Activated CD4-positive, alpha-beta T cell treated with anti-CD3 and anti-CD28 coated beads, Interleukin-2, amount 10 ng/mL, durations not matched to agents 7 days and 5 days (primary cell): ENCODE data around the gene DCST1. TPM values are rescaled to one million over a fixed set of nuclear protein-coding genes. Genes with fewer than 3 reads are reported as not detected.

Experiments used
- CTCF ChIA-PET: fragments of 350-600 bp; sonication (Branson Sonifier 250); formaldehyde crosslinking; loops from one replicate; lab custom pipeline; 2021; ENCODE audit warnings: antibody characterized with exemption; lab: Charles Lee
- POLR2A ChIA-PET: fragments of 350-600 bp; sonication (Branson Sonifier 250); formaldehyde crosslinking; loops from one replicate; lab custom pipeline; 2021; ENCODE audit warnings: antibody characterized with exemption; lab: Charles Lee
- DNase-seq: peaks from one replicate; pipeline ENCODE4 v3.0.0-alpha.2; 2020
- H3K27ac Mint-ChIP-seq: one replicate; pipeline ENCODE4 v1.8.0; 2021; ENCODE audit warnings: mild to moderate bottlenecking, moderate library complexity, mixed read lengths
- H3K27me3 Mint-ChIP-seq: one replicate; pipeline ENCODE4 v1.8.0; 2021; ENCODE audit warnings: mixed read lengths
- H3K36me3 Mint-ChIP-seq: one replicate; pipeline ENCODE4 v1.8.0; 2021; ENCODE audit warnings: low read depth, mixed read lengths
- H3K4me1 Mint-ChIP-seq: one replicate; pipeline ENCODE4 v1.8.0; 2021; ENCODE audit warnings: mixed read lengths
- H3K4me3 Mint-ChIP-seq: one replicate; pipeline ENCODE4 v1.8.0; 2021; ENCODE audit warnings: mild to moderate bottlenecking, moderate library complexity, mixed read lengths
- H3K9me3 Mint-ChIP-seq: one replicate; pipeline ENCODE4 v1.8.0; 2021; ENCODE audit warnings: mixed read lengths
- total RNA-seq, 2 experiments: library from RNA; stranded (reverse); gene quantifications; one replicate each; pipeline ENCODE4 v1.2.3, GENCODE V29; 2021

The DCST1 gene
- total RNA-seq, 2 experiments from 2014 or later, result not detected

- POLR2A ChIA-PET, result interaction anchor here (0.6 kb wide), 1 partner anchor 397 kb away, joined by 3 read pairs; no protein-coding TSS in a partner anchor
- H3K4me1 Mint-ChIP-seq, result peaks cover 36% of the 10 kb centered on the region
- H3K27ac Mint-ChIP-seq, result peak overlapping the region; percentile 14
- H3K36me3 Mint-ChIP-seq, result peaks cover 9% of the 10 kb centered on the region
- CTCF ChIA-PET, result interaction anchor here (0.6 to 2.8 kb wide), 8 partner anchors 11 to 142 kb away, joined by 3 to 11 read pairs (median 4); partner anchors contain the start of gene KRTCAP2
- no peak for DNase-seq
- no peaks in the 10 kb centered on the region for H3K9me3 Mint-ChIP-seq
- H3K27me3 Mint-ChIP-seq, result no peaks in the 10 kb centered on the region
- H3K4me3 Mint-ChIP-seq, result peak overlapping the region; percentile 91
Observed at GRCh38 chr1:155064832-155065429, 31.3 kb downstream of the DCST1 start.

- DNase-seq, result no peak
- Mint-ChIP-seq H3K4me3 (no peak overlapping the region), H3K27me3 (peaks cover 3% of the 10 kb centered on the region), H3K27ac (no peak overlapping the region), H3K9me3 (no peaks in the 10 kb centered on the region), H3K36me3 (peaks cover 12% of the 10 kb centered on the region), H3K4me1 (peaks cover 38% of the 10 kb centered on the region)
- ChIA-PET POLR2A (no interaction called here), CTCF (interaction anchor here (0.7 to 2.4 kb wide), 6 partner anchors 11 to 101 kb away, joined by 3 to 10 read pairs (median 5); partner anchors contain the start of gene EFNA3)
Observed at GRCh38 chr1:155066777-155067176, 33.2 kb downstream of the DCST1 start.

DNA sequence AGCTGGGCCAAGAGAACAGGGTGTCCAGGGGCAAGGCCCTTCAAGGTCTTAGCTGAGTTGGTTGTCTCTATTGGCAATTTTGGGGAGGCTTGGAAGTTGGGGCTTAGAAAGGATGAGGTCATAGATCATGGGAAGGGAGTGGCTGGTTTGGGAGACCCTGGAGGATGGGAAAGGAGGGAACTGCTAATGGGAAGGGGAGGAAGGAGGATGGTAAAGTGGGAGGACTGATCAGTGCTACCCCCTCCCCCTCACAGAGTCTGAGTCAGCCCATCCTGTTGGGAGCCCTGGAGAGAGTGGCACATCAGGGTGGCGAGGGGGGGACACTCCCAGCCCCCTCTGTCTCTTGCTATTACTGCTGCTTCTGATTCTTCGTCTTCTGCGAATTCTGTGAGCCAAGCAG is 35.0 kb downstream of the DCST1 start:
- POLR2A ChIA-PET, result no interaction called here
- CTCF ChIA-PET, result interaction anchor here (1.2 to 2.7 kb wide), 3 partner anchors 15 to 23 kb away, joined by 3 to 14 read pairs (median 3); no protein-coding TSS in a partner anchor
- DNase-seq, result no peak
- H3K4me3 Mint-ChIP-seq, result no peak overlapping the region
- peaks cover 12% of the 10 kb centered on the region for H3K36me3 Mint-ChIP-seq
- H3K9me3 Mint-ChIP-seq, result no peaks in the 10 kb centered on the region
- no peak overlapping the region for H3K27ac Mint-ChIP-seq
- H3K4me1 Mint-ChIP-seq, result peaks cover 43% of the 10 kb centered on the region
- H3K27me3 Mint-ChIP-seq, result peaks cover 6% of the 10 kb centered on the region

DNA sequence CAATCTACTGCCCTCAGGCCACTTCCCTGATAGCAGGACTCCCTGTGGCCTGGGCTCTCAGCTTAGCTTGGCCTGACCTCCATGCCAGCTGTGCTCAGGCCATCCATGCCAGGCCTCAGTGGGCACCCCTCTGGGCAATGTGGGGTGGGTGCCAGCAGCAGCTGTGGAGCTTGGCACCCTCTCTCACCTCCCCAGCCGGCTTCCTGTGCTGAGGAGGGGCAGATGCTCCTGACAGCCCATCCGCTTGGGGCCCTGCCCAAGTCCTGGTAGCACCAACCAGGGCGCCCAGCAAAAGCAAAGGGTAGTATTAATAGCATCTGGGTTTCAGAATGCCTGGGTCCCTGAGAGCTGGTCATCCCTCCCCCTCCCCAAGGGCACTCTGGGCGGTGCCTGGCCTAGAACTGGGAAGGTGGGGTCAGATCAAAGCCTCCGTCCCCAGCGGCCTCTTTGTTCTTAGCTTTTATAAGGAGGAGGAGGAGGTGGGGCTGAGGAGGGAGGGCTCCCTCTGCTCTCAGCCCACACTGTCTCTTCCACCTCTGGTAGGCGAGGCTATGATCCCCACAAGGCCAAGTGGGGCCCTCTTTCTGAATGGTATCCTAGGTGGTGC is 36.0 kb downstream of the DCST1 start:
- DNase-seq, result no peak
- ChIA-PET CTCF (interaction anchor here (1.4 to 2.7 kb wide), 4 partner anchors 9 to 103 kb away, joined by 4 to 14 read pairs (median 6); partner anchors contain the start of genes EFNA3 and KRTCAP2), POLR2A (no interaction called here)
- peaks cover 47% of the 10 kb centered on the region for H3K4me1 Mint-ChIP-seq
- peaks cover 6% of the 10 kb centered on the region for H3K27me3 Mint-ChIP-seq
- H3K36me3 Mint-ChIP-seq, result peaks cover 12% of the 10 kb centered on the region
- no peaks in the 10 kb centered on the region for H3K9me3 Mint-ChIP-seq
- no peak overlapping the region for H3K4me3 Mint-ChIP-seq
- no peak overlapping the region for H3K27ac Mint-ChIP-seq

GRCh38 chr1:155070158-155070621 is 36.6 kb downstream of the DCST1 start:
- H3K36me3 Mint-ChIP-seq, result peaks cover 12% of the 10 kb centered on the region
- no peak for DNase-seq
- peaks cover 6% of the 10 kb centered on the region for H3K27me3 Mint-ChIP-seq
- ChIA-PET CTCF (interaction anchor here (0.6 to 2.7 kb wide), 7 partner anchors 9 to 573 kb away, joined by 3 to 14 read pairs (median 4); partner anchors contain the start of genes EFNA3 and KRTCAP2), POLR2A (no interaction called here)
- peaks cover 43% of the 10 kb centered on the region for H3K4me1 Mint-ChIP-seq
- no peaks in the 10 kb centered on the region for H3K9me3 Mint-ChIP-seq
- H3K27ac Mint-ChIP-seq, result no peak overlapping the region
- no peak overlapping the region for H3K4me3 Mint-ChIP-seq

- POLR2A ChIA-PET, result no interaction called here
Observed at GRCh38 chr1:155070721-155071569, 37.3 kb downstream of the DCST1 start.

GRCh38 chr1:155071701-155072100 is 38.1 kb downstream of the DCST1 start:
- Mint-ChIP-seq H3K27me3 (peaks cover 6% of the 10 kb centered on the region), H3K4me1 (peaks cover 52% of the 10 kb centered on the region), H3K4me3 (no peak overlapping the region), H3K36me3 (peaks cover 9% of the 10 kb centered on the region), H3K9me3 (no peaks in the 10 kb centered on the region), H3K27ac (peak overlapping the region; percentile 1)
- DNase-seq, result no peak
- ChIA-PET CTCF (interaction anchor here (0.6 to 1.6 kb wide), 9 partner anchors 10 to 432 kb away, joined by 3 to 7 read pairs (median 3); partner anchors contain the start of genes ADAM15 and LENEP), POLR2A (no interaction called here)

More at GRCh38 chr1:155070721-155071569, 37.3 kb downstream of the DCST1 start:
- CTCF ChIA-PET, result interaction anchor here (0.6 to 2.7 kb wide), 10 partner anchors 8 to 574 kb away, joined by 3 to 14 read pairs (median 4); partner anchors contain the start of genes EFNA3 and KRTCAP2
- peaks cover 6% of the 10 kb centered on the region for H3K27me3 Mint-ChIP-seq
- H3K4me3 Mint-ChIP-seq, result no peak overlapping the region
- H3K9me3 Mint-ChIP-seq, result no peaks in the 10 kb centered on the region
- H3K27ac Mint-ChIP-seq, result peak overlapping the region; percentile 54
- peaks cover 12% of the 10 kb centered on the region for H3K36me3 Mint-ChIP-seq
- DNase-seq, result peak; percentile 76
- peaks cover 49% of the 10 kb centered on the region for H3K4me1 Mint-ChIP-seq

- POLR2A ChIA-PET, result no interaction called here
- H3K27ac Mint-ChIP-seq, result peak overlapping the region; percentile 58
- no peaks in the 10 kb centered on the region for H3K9me3 Mint-ChIP-seq
- CTCF ChIA-PET, result interaction anchor here (0.8 to 1.6 kb wide), 7 partner anchors 11 to 100 kb away, joined by 3 to 7 read pairs (median 4); partner anchors contain the start of genes ADAM15 and LENEP
- H3K27me3 Mint-ChIP-seq, result peaks cover 8% of the 10 kb centered on the region
- H3K4me3 Mint-ChIP-seq, result no peak overlapping the region
- H3K4me1 Mint-ChIP-seq, result peaks cover 62% of the 10 kb centered on the region
- no peak for DNase-seq
- peaks cover 9% of the 10 kb centered on the region for H3K36me3 Mint-ChIP-seq
Observed at GRCh38 chr1:155072531-155073289, 39.1 kb downstream of the DCST1 start.

DNA sequence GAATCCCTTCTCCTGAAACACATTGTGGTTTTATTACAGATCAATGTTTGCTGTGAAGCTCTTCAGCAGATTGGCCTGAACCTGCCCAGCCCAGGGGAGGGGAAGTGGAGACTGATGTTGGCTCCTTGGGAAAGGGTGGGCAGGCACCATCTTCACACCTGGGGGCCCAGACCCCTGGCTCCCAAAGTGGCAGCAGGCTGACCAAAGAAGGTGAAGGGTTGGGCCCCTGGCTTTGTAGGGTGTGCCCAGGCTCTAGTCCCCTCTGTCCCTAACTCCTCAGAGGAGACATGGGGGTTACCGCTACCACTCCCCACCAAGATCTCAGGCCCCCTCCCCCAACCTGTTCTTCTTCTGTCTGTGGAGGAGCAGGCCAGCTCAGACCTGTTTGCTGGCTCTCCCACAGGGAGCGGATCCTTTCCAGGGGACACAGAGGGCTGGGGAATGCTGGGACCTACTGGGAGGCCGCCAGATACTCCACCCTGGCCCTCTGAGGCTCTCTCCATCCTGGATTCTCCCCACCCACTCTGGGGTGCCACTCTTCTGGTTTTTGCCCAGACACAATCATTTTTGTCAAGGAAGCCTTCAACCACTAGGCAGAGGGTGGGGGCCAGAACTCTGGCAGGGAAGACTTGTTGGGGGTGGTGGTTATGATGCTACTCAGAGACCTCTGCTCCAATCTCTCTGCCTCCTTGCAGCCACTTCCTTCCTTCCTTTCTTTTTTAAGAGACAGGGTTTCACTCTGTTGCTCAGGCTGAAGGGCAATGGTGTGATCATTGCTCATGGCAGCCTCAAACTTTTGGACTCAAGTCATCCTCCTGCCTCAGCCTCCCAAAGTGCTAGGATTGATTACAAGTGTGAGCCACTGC is 40.0 kb downstream of the DCST1 start:
- no peaks in the 10 kb centered on the region for H3K9me3 Mint-ChIP-seq
- peaks cover 16% of the 10 kb centered on the region for H3K27me3 Mint-ChIP-seq
- H3K4me1 Mint-ChIP-seq, result peaks cover 69% of the 10 kb centered on the region
- peaks cover 7% of the 10 kb centered on the region for H3K36me3 Mint-ChIP-seq
- CTCF ChIA-PET, result interaction anchor here (0.8 to 3.3 kb wide), 5 partner anchors 10 to 22 kb away, joined by 3 to 24 read pairs (median 6); partner anchors contain the start of gene ADAM15
- no peak overlapping the region for H3K4me3 Mint-ChIP-seq
- peak; percentile 58 for DNase-seq
- POLR2A ChIA-PET, result no interaction called here
- H3K27ac Mint-ChIP-seq, result peak overlapping the region; percentile 58

DNA sequence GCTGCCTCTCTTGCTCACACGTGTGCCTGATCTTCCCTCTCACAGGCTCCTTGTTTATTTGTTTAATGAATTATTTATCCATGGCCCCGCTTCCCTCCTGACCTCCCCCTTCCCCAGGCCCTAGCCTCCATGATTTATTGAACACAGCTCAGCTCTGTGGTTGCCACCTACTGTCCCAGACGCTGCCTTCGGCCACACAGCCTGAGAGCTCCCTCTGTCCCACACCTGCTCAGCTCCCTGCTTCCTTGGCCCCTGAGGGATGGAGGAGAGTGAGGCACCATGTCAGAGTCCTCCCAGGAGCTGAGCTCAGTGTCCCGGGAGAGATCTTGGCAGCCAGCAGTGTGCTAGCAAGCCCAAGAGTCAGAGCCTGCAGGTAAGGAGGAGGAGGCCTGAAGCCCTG is 41.9 kb downstream of the DCST1 start:
- CTCF ChIA-PET, result interaction anchor here (0.8 to 3.3 kb wide), 10 partner anchors 9 to 97 kb away, joined by 3 to 24 read pairs (median 4); partner anchors contain the start of genes ADAM15, EFNA4 and KRTCAP2
- POLR2A ChIA-PET, result interaction anchor here (0.6 kb wide), 1 partner anchor 84 kb away, joined by 5 read pairs; no protein-coding TSS in a partner anchor

More for the DNA sequence above, 41.9 kb downstream of the DCST1 start:
- Mint-ChIP-seq H3K9me3 (no peaks in the 10 kb centered on the region), H3K4me3 (no peak overlapping the region), H3K36me3 (peaks cover 4% of the 10 kb centered on the region), H3K27ac (no peak overlapping the region), H3K27me3 (peaks cover 29% of the 10 kb centered on the region), H3K4me1 (peaks cover 76% of the 10 kb centered on the region)
- DNase-seq, result no peak
